Stimulated activated naive B cell treated with anti-CD40 and anti-IgM and Interleukin-4, amounts not matched to agents 10 μg/mL and 1 μg/mL and 100 μg/mL, for 72 hours (primary cell): ENCODE results near the gene RNASE11.
"Not testable (repeated sequence)": the region's sequence is repeated elsewhere in the genome, so short reads cannot be mapped to it uniquely, and the experiment has no call there.

Experiments
- ATAC-seq, 2 donors: fragments of 150-1000 bp; cut with Tn5 transposase; replicated peaks; 2 replicates each; pipeline ENCODE4 v1.10.0; 2021; ENCODE audit warnings: moderate library complexity in 1 of 2
- DNase-seq: peaks from one replicate; pipeline ENCODE4 v3.0.0; 2021
- H3K27ac Mint-ChIP-seq: one replicate; pipeline ENCODE4 v1.8.0; 2022; ENCODE audit warnings: mild to moderate bottlenecking, mixed read lengths
- H3K27me3 Mint-ChIP-seq, 2 donors: one replicate each; pipeline ENCODE4 v1.8.0; 2022; ENCODE audit warnings: mixed read lengths in 2 of 2
- H3K36me3 Mint-ChIP-seq, 2 donors: one replicate each; pipeline ENCODE4 v1.8.0; 2022; ENCODE audit warnings: mixed read lengths in 2 of 2, mild to moderate bottlenecking in 1 of 2
- H3K4me1 Mint-ChIP-seq, 2 donors: one replicate each; pipeline ENCODE4 v1.8.0; 2022; ENCODE audit warnings: mixed read lengths in 2 of 2, mild to moderate bottlenecking in 1 of 2
- H3K4me3 Mint-ChIP-seq, 2 donors: one replicate each; pipeline ENCODE4 v1.8.0; 2022; ENCODE audit warnings: mild to moderate bottlenecking in 2 of 2, mixed read lengths in 2 of 2, moderate library complexity in 1 of 2
- H3K9me3 Mint-ChIP-seq, 2 donors: one replicate each; pipeline ENCODE4 v1.8.0; 2022; ENCODE audit warnings: mixed read lengths in 2 of 2, mild to moderate bottlenecking in 1 of 2

Gene RNASE11

DNA sequence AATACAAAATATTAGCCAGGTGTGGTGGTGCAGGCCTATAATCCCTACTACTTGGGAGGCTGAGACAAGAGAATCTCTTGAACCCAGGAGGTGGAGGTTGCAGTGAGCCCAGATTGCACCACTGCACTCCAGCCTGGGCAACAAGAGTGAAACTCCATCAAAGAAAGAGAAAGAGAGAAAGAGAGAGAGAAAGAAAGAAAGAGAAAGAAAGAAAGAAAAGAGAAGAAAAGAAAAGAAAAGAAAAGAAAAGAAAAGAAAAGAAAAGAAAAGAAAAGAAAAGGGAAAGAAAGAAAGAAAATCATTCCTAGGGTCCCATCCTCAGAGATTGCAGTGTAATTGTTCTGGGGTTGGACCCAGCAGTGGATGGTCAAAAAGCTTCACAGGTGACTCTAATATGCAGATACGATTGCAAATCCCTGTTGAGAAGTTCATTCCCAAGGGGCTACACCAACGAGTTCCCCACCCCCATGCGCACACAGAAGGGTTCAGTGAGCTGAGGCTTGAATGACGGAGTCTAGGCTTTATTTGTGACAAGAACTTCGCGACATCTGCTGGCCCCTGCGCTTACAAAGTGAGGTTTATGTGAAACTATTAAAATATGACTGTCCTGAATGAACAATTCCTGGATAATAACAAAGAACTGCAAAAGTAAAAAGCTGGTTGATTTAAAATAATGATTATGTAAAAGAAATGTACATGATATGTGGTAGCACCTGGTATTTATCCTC lies 20.7 kb upstream of the RNASE11 start:
- DNase-seq (no peak), ATAC-seq (no peak)
- peaks cover 2 to 5% of the 10 kb centered on the region in 2 donors for H3K4me1 Mint-ChIP-seq
- H3K4me3 Mint-ChIP-seq, result peak overlapping the region in 1 of 2 donors; percentile 8
- no peaks in the 10 kb centered on the region for H3K9me3 Mint-ChIP-seq
- no peaks in the 10 kb centered on the region for H3K27me3 Mint-ChIP-seq
- H3K27ac Mint-ChIP-seq, result peak overlapping the region; percentile 83
- H3K36me3 Mint-ChIP-seq, result no peaks in the 10 kb centered on the region

DNA sequence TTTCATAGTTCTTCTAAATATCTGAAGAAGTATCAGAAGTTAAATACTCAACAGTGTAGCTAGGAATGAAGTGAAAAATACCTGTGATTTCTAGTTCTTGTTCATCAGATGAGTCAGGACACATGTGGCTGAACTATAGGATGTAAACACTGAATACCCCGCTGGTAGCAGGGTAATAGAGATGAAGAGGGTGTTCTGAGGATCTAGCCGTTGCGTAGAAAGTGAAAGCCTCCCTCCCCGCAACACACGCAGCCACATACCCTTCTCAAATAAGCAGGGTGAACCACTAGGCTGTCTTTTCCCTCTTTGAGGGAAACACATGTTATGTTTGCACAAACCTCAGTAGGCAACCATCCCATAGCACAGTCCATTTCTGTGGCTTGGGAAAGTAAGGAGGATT lies 19.8 kb upstream of the RNASE11 start:
- no peak for DNase-seq
- ATAC-seq, result no peak
- no peaks in the 10 kb centered on the region for H3K27me3 Mint-ChIP-seq
- H3K4me3 Mint-ChIP-seq, result no peak overlapping the region
- peaks cover 2 to 5% of the 10 kb centered on the region in 2 donors for H3K4me1 Mint-ChIP-seq
- no peaks in the 10 kb centered on the region for H3K36me3 Mint-ChIP-seq
- no peaks in the 10 kb centered on the region for H3K9me3 Mint-ChIP-seq
- H3K27ac Mint-ChIP-seq, result no peak overlapping the region

DNA sequence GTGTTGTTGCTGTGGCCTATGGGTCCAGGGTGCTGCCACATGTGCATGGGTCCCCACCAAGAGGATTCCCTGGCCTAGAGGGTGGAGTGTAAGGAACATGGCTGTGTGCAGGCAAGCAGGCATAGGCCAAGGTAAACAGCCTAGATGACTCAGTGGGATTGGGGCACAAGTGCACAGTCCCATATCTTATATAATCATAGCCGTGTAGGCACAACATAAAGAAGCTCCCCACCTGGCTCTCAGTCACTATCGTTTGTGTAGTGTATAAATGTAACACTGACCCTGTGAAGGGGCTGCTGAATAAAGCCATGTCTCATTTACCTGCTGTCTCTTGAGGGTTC lies 19.1 kb upstream of the RNASE11 start:
- DNase-seq (no peak), ATAC-seq (no peak)
- Mint-ChIP-seq H3K9me3 (no peaks in the 10 kb centered on the region), H3K4me3 (no peak overlapping the region), H3K36me3 (no peaks in the 10 kb centered on the region), H3K27me3 (no peaks in the 10 kb centered on the region), H3K4me1 (peaks cover 2 to 5% of the 10 kb centered on the region in 2 donors), H3K27ac (no peak overlapping the region)

DNA sequence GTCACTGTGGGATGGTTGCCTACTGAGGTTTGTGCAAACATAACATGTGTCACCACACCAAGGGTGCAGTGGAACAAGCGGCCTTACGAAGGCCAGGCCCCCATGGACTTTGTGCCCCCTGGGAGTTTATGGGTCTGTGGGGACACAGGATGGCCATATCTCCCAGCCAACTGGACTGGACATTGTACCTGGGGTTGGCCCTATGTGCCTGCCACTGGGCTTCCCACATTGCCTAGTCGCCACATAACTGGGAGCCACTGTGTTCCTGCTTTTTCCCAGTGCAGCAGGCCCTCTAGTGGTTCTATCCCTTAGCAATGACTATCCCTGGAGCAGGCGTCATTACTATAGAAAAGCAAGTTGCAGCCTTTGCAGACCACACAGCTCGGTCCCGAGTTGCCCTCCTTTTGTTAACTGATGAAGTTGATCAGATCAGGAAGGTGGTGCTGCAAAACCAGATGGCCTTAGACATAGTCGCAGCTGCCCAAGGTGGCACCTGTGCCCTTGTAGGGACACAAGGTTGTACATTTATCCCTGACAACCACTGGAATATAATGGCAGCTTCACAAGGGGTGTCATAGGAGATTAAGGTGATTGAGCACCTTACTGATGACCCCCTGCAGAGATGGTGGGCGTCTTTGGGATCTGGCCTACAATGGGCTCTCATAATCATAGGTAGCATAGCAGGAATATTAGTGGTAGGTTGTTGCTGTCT lies 18.5 kb upstream of the RNASE11 start:
- no peak overlapping the region for H3K27ac Mint-ChIP-seq
- H3K9me3 Mint-ChIP-seq, result no peaks in the 10 kb centered on the region
- peaks cover 2 to 5% of the 10 kb centered on the region in 2 donors for H3K4me1 Mint-ChIP-seq
- H3K27me3 Mint-ChIP-seq, result no peaks in the 10 kb centered on the region
- H3K36me3 Mint-ChIP-seq, result no peaks in the 10 kb centered on the region
- ATAC-seq (no peak), DNase-seq (no peak)
- H3K4me3 Mint-ChIP-seq, result no peak overlapping the region

DNA sequence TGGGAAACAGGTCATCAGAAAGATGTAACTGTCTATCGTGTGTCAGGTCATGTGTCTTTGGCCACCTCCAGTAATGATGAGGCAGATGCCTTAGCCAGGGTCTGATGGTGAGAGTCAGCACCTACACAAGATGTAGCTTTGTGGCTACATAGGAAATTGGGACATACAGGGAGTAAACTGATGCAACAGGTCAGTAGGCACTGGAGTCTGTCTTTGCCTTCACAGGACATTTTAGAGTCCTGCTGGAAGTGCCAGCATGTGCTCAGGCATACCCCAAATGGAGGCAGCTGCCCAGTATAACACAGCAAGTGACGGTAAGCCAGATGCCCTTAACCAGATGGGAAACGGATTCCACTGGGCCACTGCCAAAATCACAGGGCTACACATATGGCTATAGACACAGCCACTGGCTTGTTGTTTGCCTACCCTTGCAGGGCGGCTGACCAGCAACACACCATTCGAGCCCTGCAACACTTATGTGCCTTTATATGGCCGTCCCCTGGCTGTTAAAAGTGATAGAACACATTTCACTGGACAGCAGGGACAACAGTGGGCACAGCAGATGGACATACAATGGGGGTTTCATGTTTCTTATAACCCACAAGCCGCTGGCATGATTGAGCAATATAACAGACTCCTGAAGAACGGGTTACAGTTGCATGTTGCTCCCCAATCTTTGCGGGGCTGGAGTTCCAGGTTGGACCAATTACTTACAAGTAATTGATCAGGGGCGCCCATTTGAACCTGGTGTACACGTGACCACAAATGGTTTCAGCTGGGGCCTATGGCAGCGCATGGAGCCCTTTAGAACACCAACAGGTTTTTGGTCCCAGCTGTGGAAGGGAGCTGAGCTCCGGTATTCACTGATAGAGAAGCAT lies 16.3 kb upstream of the RNASE11 start:
- no peak for ATAC-seq
- Mint-ChIP-seq H3K27ac (no peak overlapping the region), H3K27me3 (peaks cover 0 to 4% of the 10 kb centered on the region in 2 donors), H3K4me1 (peaks cover 2 to 5% of the 10 kb centered on the region in 2 donors), H3K4me3 (no peak overlapping the region), H3K9me3 (no peaks in the 10 kb centered on the region), H3K36me3 (no peaks in the 10 kb centered on the region)
- no peak for DNase-seq

DNA sequence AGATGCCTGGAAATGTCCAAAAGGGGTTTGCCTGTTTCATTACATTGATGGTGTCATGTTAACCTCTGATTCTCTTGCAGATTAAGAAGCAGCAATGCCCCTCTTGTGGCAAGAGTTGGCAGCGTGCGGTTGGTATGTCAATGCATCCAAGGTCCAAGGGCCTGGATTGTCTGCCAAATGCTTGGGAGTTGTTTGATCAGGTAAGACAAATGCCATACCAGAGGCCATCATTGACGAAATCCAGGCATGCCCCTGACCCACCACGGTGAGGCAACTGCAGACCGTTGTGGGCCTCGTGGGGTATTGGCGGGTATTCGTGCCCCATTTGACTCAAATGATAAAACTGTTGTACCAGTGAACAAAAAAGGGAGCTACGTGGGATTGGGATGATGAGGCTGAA lies 14.8 kb upstream of the RNASE11 start:
- no peaks in the 10 kb centered on the region for H3K4me1 Mint-ChIP-seq
- H3K36me3 Mint-ChIP-seq, result no peaks in the 10 kb centered on the region
- ATAC-seq (no peak), DNase-seq (no peak)
- no peak overlapping the region for H3K4me3 Mint-ChIP-seq
- H3K9me3 Mint-ChIP-seq, result no peaks in the 10 kb centered on the region
- H3K27me3 Mint-ChIP-seq, result peaks cover 0 to 4% of the 10 kb centered on the region in 2 donors
- H3K27ac Mint-ChIP-seq, result no peak overlapping the region

DNA sequence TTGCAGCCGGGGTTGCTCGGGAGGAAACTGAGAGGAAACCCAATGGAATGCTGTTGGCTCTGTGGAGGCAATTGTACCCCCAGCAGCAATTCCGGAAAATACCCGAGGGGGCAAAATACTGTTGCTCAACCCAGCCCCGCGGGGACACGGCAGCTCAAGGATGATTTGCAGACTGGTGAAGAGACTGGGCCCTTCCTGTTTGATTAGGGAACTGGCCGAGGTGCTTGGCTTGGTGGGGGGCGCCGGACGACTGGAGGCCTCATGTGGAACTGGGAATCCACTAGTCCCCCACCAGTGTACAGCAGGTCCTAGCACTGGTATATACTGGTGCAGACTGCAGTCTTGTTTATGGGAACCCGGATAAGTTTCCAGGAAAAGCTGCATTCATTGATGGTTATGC lies 13.7 kb upstream of the RNASE11 start:
- H3K36me3 Mint-ChIP-seq, result no peaks in the 10 kb centered on the region
- ATAC-seq (no peak), DNase-seq (no peak)
- H3K4me1 Mint-ChIP-seq, result no peaks in the 10 kb centered on the region
- no peak overlapping the region for H3K27ac Mint-ChIP-seq
- no peaks in the 10 kb centered on the region for H3K9me3 Mint-ChIP-seq
- peaks cover 4 to 6% of the 10 kb centered on the region in 2 donors for H3K27me3 Mint-ChIP-seq
- no peak overlapping the region for H3K4me3 Mint-ChIP-seq

DNA sequence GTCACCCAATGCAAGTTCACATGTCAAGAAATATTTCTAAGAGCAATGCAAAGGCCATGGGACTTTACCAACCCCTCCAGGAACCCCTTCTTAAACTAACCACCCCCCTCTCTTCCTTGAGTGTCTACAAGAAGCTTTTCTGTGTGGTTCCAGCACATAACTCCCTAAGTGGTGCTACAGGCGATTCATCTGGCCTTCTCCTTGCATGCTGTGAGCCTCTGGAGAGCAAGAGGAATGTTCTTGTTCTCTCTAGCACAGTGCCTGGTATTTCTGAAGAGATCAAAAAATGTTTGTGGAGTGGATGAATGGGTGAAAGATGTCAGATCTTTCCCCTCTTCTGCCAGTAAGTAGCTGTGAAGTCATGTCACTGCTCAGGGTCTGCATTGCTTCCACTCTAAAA lies 9.3 kb upstream of the RNASE11 start:
- Mint-ChIP-seq H3K4me1 (no peaks in the 10 kb centered on the region), H3K27ac (no peak overlapping the region), H3K9me3 (no peaks in the 10 kb centered on the region), H3K36me3 (no peaks in the 10 kb centered on the region), H3K27me3 (peaks cover 4 to 14% of the 10 kb centered on the region in 2 donors), H3K4me3 (no peak overlapping the region)
- DNase-seq (no peak), ATAC-seq (no peak)

DNA sequence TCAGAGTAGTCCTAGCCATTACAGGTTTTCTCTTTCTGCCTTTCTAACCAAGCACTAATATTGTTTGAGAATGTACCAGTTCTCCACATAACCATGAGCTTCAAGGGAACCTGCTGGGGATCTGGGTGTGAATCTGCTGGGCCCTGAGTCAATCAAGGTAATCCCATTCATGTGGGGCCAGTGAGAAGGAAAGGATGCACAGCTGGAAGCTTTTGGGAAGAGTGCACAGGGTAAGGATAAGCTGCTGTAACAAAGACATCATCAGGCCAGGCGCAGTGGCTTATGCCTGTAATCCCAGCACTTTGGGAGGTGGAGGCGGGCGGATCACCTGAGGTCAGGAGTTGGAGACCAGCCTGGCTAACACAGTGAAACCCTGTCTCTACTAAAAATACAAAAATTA lies 7.9 kb upstream of the RNASE11 start:
- ATAC-seq, H3K4me3 Mint-ChIP-seq, H3K9me3 Mint-ChIP-seq, DNase-seq, H3K36me3 Mint-ChIP-seq, H3K4me1 Mint-ChIP-seq: not testable (repeated sequence)
- Mint-ChIP-seq H3K27me3 (peaks cover 10 to 20% of the 10 kb centered on the region in 2 donors), H3K27ac (peak overlapping the region; percentile 63)

DNA sequence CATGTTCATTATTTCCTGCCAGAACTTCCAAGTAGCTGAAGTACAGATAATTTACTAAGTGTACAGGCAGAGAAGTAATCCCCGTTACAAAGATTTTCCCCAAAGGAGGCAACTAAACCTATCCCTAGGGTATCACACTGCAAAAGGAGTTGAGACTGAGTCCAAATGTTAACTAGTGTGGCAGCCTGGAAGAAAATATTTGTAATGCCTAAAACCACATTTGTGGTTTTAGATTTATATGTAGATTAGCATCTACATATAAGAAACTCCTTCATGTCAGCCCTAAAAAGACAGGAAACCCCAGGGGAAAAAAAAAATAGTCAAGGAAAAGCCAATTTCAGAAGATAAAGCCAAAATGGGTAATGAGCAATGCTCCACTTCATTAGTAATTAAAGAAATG lies 4.8 kb upstream of the RNASE11 start:
- DNase-seq, result no peak
- H3K27me3 Mint-ChIP-seq, result peaks cover 9 to 23% of the 10 kb centered on the region in 2 donors
- H3K27ac Mint-ChIP-seq, result no peak overlapping the region
- no peak overlapping the region for H3K4me3 Mint-ChIP-seq
- H3K36me3 Mint-ChIP-seq, result no peaks in the 10 kb centered on the region
- peaks cover 0 to 2% of the 10 kb centered on the region in 2 donors for H3K4me1 Mint-ChIP-seq
- ATAC-seq, result no peak
- H3K9me3 Mint-ChIP-seq, result no peaks in the 10 kb centered on the region

DNA sequence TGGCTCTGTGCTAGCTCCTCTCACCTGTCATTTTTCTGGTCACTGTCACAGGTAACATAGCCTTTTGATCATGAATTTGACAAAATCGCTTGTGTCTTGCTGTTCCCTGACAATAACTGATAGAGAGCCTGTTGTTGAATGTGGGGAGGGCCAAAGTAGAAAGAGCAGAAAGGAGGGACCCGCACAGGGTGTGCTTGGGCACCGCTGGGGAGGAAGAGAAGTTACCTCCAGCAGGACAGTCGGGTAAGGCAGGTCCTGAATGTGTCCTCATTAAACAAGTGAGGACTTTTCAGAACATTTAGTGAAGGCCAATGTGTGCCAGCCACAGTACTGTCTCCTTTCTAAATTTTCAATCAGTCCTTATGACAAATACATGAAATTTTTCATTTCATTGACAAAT lies 3.4 kb upstream of the RNASE11 start, which contains the start of gene RNASE12:
Gene RNASE12 (minus strand): TSS at position 142 of the 400 bp plus-strand sequence. CDS start 653 bp downstream, outside the sequence.
- Mint-ChIP-seq H3K27me3 (peaks cover 15 to 28% of the 10 kb centered on the region in 2 donors), H3K27ac (no peak within 1 kb of the TSS), H3K36me3 (no peaks in the 10 kb centered on the region), H3K9me3 (no peaks in the 10 kb centered on the region), H3K4me3 (no peak within 1 kb of the TSS), H3K4me1 (peaks cover 0 to 2% of the 10 kb centered on the region in 2 donors)
- DNase-seq (no peak), ATAC-seq (no peak)

DNA sequence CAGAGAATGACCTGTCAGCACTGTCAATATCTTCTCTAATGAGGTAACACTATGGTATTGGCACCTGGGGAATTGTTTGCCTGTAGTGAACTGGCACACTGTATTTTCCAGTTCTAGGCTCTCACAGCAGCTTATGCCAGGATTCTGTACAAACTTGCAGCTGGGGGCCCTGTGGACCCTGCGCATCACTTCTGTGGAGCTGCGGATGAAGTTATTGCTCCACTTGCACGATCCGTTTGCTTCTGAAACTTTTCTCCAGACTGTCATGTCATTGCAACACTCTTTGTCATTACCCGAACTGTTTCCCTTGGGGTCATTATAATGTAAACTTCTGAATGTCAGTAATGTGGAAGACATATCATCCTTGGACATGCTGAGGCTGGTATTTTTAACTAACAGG lies 3.9 kb downstream of the RNASE11 start:
- H3K27ac Mint-ChIP-seq, result no peak overlapping the region
- no peak overlapping the region for H3K4me3 Mint-ChIP-seq
- ATAC-seq (no peak), DNase-seq (no peak)
- H3K27me3 Mint-ChIP-seq, result peaks cover 16 to 23% of the 10 kb centered on the region in 2 donors
- no peaks in the 10 kb centered on the region for H3K36me3 Mint-ChIP-seq
- peaks cover 4 to 5% of the 10 kb centered on the region in 2 donors for H3K9me3 Mint-ChIP-seq
- no peaks in the 10 kb centered on the region for H3K4me1 Mint-ChIP-seq

DNA sequence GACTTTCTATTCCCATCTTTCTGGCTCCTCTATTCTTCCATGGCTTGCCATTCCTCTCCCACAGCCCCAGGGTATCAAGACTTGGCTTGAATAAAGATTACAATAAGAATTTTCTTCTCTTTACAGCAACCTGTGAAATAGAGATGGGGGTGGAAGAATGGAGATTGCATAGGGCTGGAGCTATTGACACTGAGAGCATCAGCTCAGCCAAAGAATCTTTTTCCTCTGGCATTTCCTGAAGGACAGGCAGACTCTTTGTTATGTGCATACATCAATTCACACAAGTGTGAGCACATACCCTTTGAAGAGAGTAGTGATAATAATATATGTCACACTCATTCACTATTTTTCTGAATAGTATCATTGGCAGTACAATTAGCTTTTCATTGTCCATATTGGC lies 4.7 kb downstream of the RNASE11 start:
- H3K4me3 Mint-ChIP-seq, result no peak overlapping the region
- peaks cover 16 to 23% of the 10 kb centered on the region in 2 donors for H3K27me3 Mint-ChIP-seq
- ATAC-seq, result no peak
- H3K4me1 Mint-ChIP-seq, result peaks cover 0 to 2% of the 10 kb centered on the region in 2 donors
- H3K27ac Mint-ChIP-seq, result no peak overlapping the region
- no peaks in the 10 kb centered on the region for H3K36me3 Mint-ChIP-seq
- DNase-seq, result no peak
- H3K9me3 Mint-ChIP-seq, result peaks cover 4 to 5% of the 10 kb centered on the region in 2 donors

DNA sequence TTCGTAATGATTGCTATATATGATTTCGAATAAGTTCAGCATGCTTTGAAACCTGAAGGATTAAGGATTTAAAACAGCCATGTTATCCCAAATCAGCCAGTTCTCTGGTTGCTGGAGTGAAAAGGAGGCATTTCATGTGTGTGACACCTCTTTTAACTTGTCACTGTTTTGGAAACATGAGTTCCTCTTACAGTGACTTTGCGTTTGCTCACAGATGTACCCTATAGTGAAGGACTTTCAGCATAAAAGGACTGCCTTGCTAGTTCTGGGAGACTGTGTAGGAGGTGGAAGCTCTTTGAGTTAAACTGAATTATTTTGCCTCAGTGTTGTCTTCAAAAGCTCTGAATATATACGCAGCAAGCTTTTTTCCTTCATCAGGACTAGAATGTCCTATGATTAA lies 7.6 kb downstream of the RNASE11 start:
- H3K36me3 Mint-ChIP-seq, result no peaks in the 10 kb centered on the region
- ATAC-seq, result no peak

More for the DNA sequence above, 7.6 kb downstream of the RNASE11 start:
- Mint-ChIP-seq H3K27me3 (peaks cover 5 to 6% of the 10 kb centered on the region in 2 donors), H3K4me1 (peaks cover 0 to 2% of the 10 kb centered on the region in 2 donors), H3K9me3 (no peaks in the 10 kb centered on the region), H3K27ac (no peak overlapping the region), H3K4me3 (no peak overlapping the region)
- DNase-seq, result no peak
